Measurements from ENCODE around the gene PPP1R12B.

DNA sequence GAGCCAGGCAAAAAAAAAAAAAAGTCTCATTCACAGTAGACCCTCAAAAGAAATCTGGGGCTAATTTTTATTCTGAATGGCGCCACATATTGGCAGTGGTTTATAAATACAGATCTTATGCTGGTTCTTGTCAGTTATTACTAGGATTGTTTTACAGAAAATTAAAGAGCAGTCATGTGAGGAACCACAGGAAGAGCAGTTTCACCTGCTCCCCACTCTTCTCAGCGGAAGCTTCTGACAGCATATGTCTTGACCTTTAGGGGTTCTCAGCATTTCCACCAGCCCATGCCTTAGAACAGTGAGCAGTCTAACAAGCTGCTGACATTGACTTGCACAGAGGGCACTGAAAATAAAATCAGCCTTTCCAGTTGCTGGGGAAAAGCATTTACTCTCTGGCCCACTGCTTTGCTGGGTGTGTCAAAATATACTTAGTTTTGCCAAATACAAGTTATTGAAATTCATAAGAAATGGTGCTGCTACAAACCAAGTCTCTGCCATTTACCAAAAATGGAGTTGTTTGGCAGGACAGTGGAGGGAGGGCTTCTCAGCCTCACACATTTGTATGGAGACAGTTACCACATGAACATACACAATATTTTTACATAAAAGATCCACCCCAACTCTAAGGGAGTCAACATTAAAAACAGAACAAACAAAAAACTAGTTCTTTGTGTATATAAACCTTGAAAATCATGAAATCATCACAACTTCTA is 217.5 kb downstream of the PPP1R12B start:
- TF ChIP-seq, protein P1, sequence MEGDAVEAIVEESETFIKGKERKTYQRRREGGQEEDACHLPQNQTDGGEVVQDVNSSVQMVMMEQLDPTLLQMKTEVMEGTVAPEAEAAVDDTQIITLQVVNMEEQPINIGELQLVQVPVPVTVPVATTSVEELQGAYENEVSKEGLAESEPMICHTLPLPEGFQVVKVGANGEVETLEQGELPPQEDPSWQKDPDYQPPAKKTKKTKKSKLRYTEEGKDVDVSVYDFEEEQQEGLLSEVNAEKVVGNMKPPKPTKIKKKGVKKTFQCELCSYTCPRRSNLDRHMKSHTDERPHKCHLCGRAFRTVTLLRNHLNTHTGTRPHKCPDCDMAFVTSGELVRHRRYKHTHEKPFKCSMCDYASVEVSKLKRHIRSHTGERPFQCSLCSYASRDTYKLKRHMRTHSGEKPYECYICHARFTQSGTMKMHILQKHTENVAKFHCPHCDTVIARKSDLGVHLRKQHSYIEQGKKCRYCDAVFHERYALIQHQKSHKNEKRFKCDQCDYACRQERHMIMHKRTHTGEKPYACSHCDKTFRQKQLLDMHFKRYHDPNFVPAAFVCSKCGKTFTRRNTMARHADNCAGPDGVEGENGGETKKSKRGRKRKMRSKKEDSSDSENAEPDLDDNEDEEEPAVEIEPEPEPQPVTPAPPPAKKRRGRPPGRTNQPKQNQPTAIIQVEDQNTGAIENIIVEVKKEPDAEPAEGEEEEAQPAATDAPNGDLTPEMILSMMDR (conservative IDR thresholded peaks at IDR 0.05; ENCODE audit: low read length) = peak; percentile 66
- no peak for TF ChIP-seq EZH2phosphoT487 (IDR thresholded peaks at IDR 0.05; ENCODE audit: borderline replicate concordance, low read depth, low read length)

All from OCI-LY7 (cell line).